Ishikawa (cell line): ENCODE data around the gene ADAD2.

Experiments used
- CEBPB ChIP-seq: IDR thresholded peaks from 2 replicates; pipeline ENCODE4 v1.6.1; 2012
- CREB1 ChIP-seq: IDR thresholded peaks from 2 replicates; pipeline ENCODE4 v1.6.1; 2012; ENCODE audit warnings: low read depth
- EGR1 ChIP-seq: IDR thresholded peaks from 2 replicates; pipeline ENCODE4 v1.6.1; 2012
- EP300 ChIP-seq: IDR thresholded peaks from 2 replicates; pipeline ENCODE4 v1.6.1; 2012; ENCODE audit warnings: borderline replicate concordance
- FOXM1 ChIP-seq: IDR thresholded peaks from 2 replicates; pipeline ENCODE4 v1.6.1; 2012; ENCODE audit warnings: low read depth, borderline replicate concordance
- NFIC ChIP-seq: IDR thresholded peaks from 2 replicates; pipeline ENCODE4 v1.6.1; 2012
- RAD21 ChIP-seq: IDR thresholded peaks from 2 replicates; pipeline ENCODE4 v1.6.1; 2012; ENCODE audit warnings: low read depth
- TAF1 ChIP-seq: IDR thresholded peaks from 2 replicates; pipeline ENCODE4 v1.6.1; 2012; ENCODE audit warnings: low read depth, mild to moderate bottlenecking
- TEAD4 ChIP-seq: IDR thresholded peaks from 2 replicates; pipeline ENCODE4 v1.6.1; 2012
- YY1 ChIP-seq: IDR thresholded peaks from 2 replicates; pipeline ENCODE4 v1.6.1; 2012; ENCODE audit warnings: low read depth
- ZBTB7A ChIP-seq: IDR thresholded peaks from 2 replicates; pipeline ENCODE4 v1.6.1; 2012; ENCODE audit warnings: low read depth
- TF ChIP-seq, protein P1 (sequence below): IDR thresholded peaks from 2 replicates; pipeline ENCODE4 v1.6.1; 2012
- TF ChIP-seq, protein P2 (sequence below): IDR thresholded peaks from 2 replicates; pipeline ENCODE4 v1.6.1; 2012; ENCODE audit warnings: low read depth, mild to moderate bottlenecking

DNA sequence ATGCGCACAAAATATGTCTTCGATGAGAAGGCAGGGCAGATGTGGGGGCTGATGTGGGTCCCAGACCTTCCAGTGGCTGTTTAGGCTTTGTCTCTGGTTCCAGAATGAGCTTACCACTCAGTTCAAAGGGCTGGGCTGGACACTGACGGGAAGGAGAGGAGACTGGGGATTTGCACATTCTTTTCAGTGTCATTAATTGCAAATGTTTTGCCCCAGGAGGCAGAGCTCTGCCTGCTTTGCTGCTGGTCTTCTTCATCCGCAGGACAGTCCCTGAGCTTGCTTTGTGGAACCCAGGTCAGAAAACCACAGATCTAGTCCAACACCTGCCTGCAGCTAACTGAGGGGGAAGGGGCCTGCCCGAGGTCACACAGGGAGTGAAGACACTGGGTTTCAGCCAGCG lies 28.0 kb downstream of the ADAD2 start:
- no peak for TF ChIP-seq ZBTB7A
- TF ChIP-seq, protein P1, sequence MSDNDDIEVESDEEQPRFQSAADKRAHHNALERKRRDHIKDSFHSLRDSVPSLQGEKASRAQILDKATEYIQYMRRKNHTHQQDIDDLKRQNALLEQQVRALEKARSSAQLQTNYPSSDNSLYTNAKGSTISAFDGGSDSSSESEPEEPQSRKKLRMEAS = no peak
- no peak for TF ChIP-seq TAF1
- TF ChIP-seq RAD21 = no peak
- TF ChIP-seq EP300 = no peak
- TF ChIP-seq, protein P2, sequence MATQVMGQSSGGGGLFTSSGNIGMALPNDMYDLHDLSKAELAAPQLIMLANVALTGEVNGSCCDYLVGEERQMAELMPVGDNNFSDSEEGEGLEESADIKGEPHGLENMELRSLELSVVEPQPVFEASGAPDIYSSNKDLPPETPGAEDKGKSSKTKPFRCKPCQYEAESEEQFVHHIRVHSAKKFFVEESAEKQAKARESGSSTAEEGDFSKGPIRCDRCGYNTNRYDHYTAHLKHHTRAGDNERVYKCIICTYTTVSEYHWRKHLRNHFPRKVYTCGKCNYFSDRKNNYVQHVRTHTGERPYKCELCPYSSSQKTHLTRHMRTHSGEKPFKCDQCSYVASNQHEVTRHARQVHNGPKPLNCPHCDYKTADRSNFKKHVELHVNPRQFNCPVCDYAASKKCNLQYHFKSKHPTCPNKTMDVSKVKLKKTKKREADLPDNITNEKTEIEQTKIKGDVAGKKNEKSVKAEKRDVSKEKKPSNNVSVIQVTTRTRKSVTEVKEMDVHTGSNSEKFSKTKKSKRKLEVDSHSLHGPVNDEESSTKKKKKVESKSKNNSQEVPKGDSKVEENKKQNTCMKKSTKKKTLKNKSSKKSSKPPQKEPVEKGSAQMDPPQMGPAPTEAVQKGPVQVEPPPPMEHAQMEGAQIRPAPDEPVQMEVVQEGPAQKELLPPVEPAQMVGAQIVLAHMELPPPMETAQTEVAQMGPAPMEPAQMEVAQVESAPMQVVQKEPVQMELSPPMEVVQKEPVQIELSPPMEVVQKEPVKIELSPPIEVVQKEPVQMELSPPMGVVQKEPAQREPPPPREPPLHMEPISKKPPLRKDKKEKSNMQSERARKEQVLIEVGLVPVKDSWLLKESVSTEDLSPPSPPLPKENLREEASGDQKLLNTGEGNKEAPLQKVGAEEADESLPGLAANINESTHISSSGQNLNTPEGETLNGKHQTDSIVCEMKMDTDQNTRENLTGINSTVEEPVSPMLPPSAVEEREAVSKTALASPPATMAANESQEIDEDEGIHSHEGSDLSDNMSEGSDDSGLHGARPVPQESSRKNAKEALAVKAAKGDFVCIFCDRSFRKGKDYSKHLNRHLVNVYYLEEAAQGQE = no peak
- no peak for TF ChIP-seq EGR1
- no peak for TF ChIP-seq YY1
- TF ChIP-seq FOXM1 = no peak
- no peak for TF ChIP-seq CEBPB
- no peak for TF ChIP-seq NFIC
- TF ChIP-seq TEAD4 = no peak
- no peak for TF ChIP-seq CREB1
